HepG2 (cell line): ENCODE measurements around the gene OSBPL9. TPM values are rescaled to one million over a fixed set of nuclear protein-coding genes. Genes with fewer than 3 reads are reported as not detected.

Experiments used
- ATAC-seq: fragments of 200-7000 bp; cut with Tn5 transposase; 3 replicates; pipeline ENCODE4 v1.9.1; 2020; ENCODE audit warnings: mild to moderate bottlenecking, moderate library complexity
- BruUV-seq: library from RNA; stranded (reverse); fragments of 400-500 nt; replicated peaks from 2 replicates; lab custom pipeline; 2021; lab: Mats Ljungman, UMichigan
- CTCF ChIA-PET: fragments of 300-600 bp; formaldehyde crosslinking; extraction: SDS; loops from one replicate; lab custom pipeline; 2021; ENCODE audit warnings: low total read pairs, inconsistent platforms, low intra/inter-chr PET ratio; lab: Yijun Ruan, JAX
- POLR2A ChIA-PET: fragments of 350-600 bp; sonication (Branson Sonifier 250); formaldehyde crosslinking; loops from one replicate; lab custom pipeline; 2020; ENCODE audit warnings: antibody characterized with exemption, inconsistent platforms; lab: Yijun Ruan, JAX
- DNase-seq: peaks from one replicate; pipeline ENCODE4 v3.0.0-alpha.2; 2015; ENCODE audit warnings: low spot score
- FAIRE-seq: peaks from 3 replicates; lab custom pipeline; 2011; peaks lifted over from hg19 to GRCh38; lab: Jason Lieb, UNC
- H2AFZ ChIP-seq: one replicate; pipeline ENCODE4 v1.6.1; 2011; ENCODE audit warnings: low read length, inconsistent platforms
- H3K27ac ChIP-seq: fragments of 300-600 bp; 3 replicates; pipeline ENCODE4 v1.8.0; 2011; ENCODE audit warnings: mixed run types, mild to moderate bottlenecking, mixed read lengths, low read length, inconsistent platforms; ENCODE audit not compliant: insufficient read depth; ENCODE audit errors: extremely low read length
- H3K27me3 ChIP-seq, 2 experiments: fragments of 200-600 bp in 1 of 2; 2 replicates in 1 of 2; 3 replicates in 1 of 2; pipeline versions ENCODE4 v1.6.0 to v1.8.0; 2011; ENCODE audit warnings: low read length in 2 of 2, mild to moderate bottlenecking in 2 of 2, moderate library complexity in 2 of 2, inconsistent platforms in 1 of 2; ENCODE audit not compliant: insufficient read depth in 2 of 2, control insufficient read depth in 1 of 2
- H3K36me3 ChIP-seq, 2 experiments: fragments of 200-600 bp in 1 of 2; replicated peaks in 1 of 2; 2 replicates in 1 of 2; 3 replicates in 1 of 2; pipeline versions ENCODE4 v1.5.1 to v1.8.0; 2011; ENCODE audit warnings: low read length in 2 of 2, inconsistent platforms in 1 of 2; ENCODE audit not compliant: insufficient read depth in 2 of 2, control insufficient read depth in 1 of 2
- H3K4me1 ChIP-seq: 2 replicates; pipeline ENCODE4 v1.5.1; 2012; ENCODE audit warnings: low read length, inconsistent platforms; ENCODE audit not compliant: insufficient read depth
- H3K4me2 ChIP-seq: 2 replicates; pipeline ENCODE4 v1.6.0; 2011; ENCODE audit warnings: low read depth, low read length, inconsistent platforms
- H3K4me3 ChIP-seq, 3 experiments: fragments of 200-600 bp in 1 of 3; sonication (generic), shearing (Covaris generic) in 1 of 3; replicated peaks in 1 of 3; 2 replicates each; pipeline ENCODE4 v1.5.1; 2011 to 2016; ENCODE audit warnings: low read length in 3 of 3, inconsistent platforms in 2 of 3, low read depth in 2 of 3, mild to moderate bottlenecking in 2 of 3, control low read depth in 1 of 3, mixed read lengths in 1 of 3; ENCODE audit not compliant: insufficient read depth in 1 of 3
- H3K79me2 ChIP-seq: one replicate; pipeline ENCODE4 v1.6.1; 2011; ENCODE audit warnings: low read length, inconsistent platforms; ENCODE audit not compliant: insufficient read depth
- H3K9ac ChIP-seq: 2 replicates; pipeline ENCODE4 v1.6.0; 2011; ENCODE audit warnings: mild to moderate bottlenecking, low read depth, low read length, inconsistent platforms; ENCODE audit not compliant: insufficient read depth
- H3K9me3 ChIP-seq: 2 replicates; pipeline ENCODE4 v1.5.1; 2012; ENCODE audit warnings: mild to moderate bottlenecking, low read length
- H4K20me1 ChIP-seq: 2 replicates; pipeline ENCODE4 v1.6.0; 2011; ENCODE audit warnings: inconsistent platforms, mild to moderate bottlenecking, low read length, moderate library complexity; ENCODE audit not compliant: insufficient read depth
- FIP1L1 ChIP-seq: fragments of 200-400 bp; formaldehyde crosslinking; IDR thresholded peaks from 2 replicates; pipeline ENCODE4 v1.6.1; 2018; ENCODE audit warnings: low read depth, mild to moderate bottlenecking, low read length, moderate library complexity, borderline replicate concordance; ENCODE audit not compliant: insufficient read depth
- GFI1 ChIP-seq: sonication (generic); formaldehyde crosslinking; IDR thresholded peaks from 2 replicates; pipeline ENCODE4 v1.5.0; 2020; ENCODE audit warnings: missing genetic modification reagents, mild to moderate bottlenecking, borderline replicate concordance
- SATB2 ChIP-seq: sonication (generic); formaldehyde crosslinking; IDR thresholded peaks from 2 replicates; pipeline ENCODE4 v1.5.0; 2020; ENCODE audit warnings: missing genetic modification reagents
- ZFP90 ChIP-seq: sonication (generic); formaldehyde crosslinking; IDR thresholded peaks from 2 replicates; pipeline ENCODE4 v1.8.0; 2022; ENCODE audit warnings: missing genetic modification reagents, mild to moderate bottlenecking, inconsistent platforms, borderline replicate concordance
- ZNF326 ChIP-seq: sonication (generic); formaldehyde crosslinking; IDR thresholded peaks from 2 replicates; pipeline ENCODE4 v1.4.0; 2020; ENCODE audit warnings: missing genetic modification reagents, borderline replicate concordance
- ZNF780A ChIP-seq: sonication (generic); formaldehyde crosslinking; IDR thresholded peaks from 2 replicates; pipeline ENCODE4 v1.8.0; 2022; ENCODE audit warnings: mild to moderate bottlenecking, missing genetic modification reagents, moderate library complexity
- WGBS: methylation state at CpG from one replicate; pipeline ENCODE4 v1.1.6; 2017; ENCODE audit warnings: low lambda C conversion rate; 5-methylcytosine and 5-hydroxymethylcytosine counted together
- in situ Hi-C: cut with HindIII; loops from 2 replicates; pipeline ENCODE4 v1.10.0; 2017; ENCODE audit warnings: low pct_unique_long_range_greater_than_20kb; ENCODE audit not compliant: extremely low pct_ligation_motif_present
- intact Hi-C: fragments of 100-400 bp; cut with micrococcal nuclease; formaldehyde crosslinking; loops from one replicate; pipeline ENCODE4 v1.10.0; 2022; ENCODE audit not compliant: unreplicated experiment
- polyA plus RNA-seq, 8 experiments: library from polyadenylated mRNA; depleted of rRNA in 3 of 8; stranded (reverse) in 7 of 8; unstranded in 1 of 8; fragments of >200 nt; fragmentation: Illumina TruSeq in 4 of 8; extraction: Trizol in 4 of 8; gene quantifications; 2 replicates each; pipeline versions ENCODE4 v1.2.1 to v1.2.3, GENCODE V29; 2011 to 2016; ENCODE audit warnings: low read depth in 4 of 8, missing spikeins in 1 of 8, mixed read lengths in 1 of 8; ENCODE audit not compliant: insufficient read depth in 1 of 8
- total RNA-seq, 5 experiments: library from RNA; depleted of rRNA; stranded (reverse); fragments of >200 nt; fragmentation: Illumina TruSeq; extraction: Trizol; gene quantifications; 2 replicates each; pipeline ENCODE4 v1.2.3, GENCODE V29; 2016; ENCODE audit warnings: low read depth in 1 of 5
- TF ChIP-seq, protein P1 (sequence below): sonication (generic); IDR thresholded peaks from 2 replicates; pipeline ENCODE4 v1.6.1; 2016; ENCODE audit warnings: low read depth, borderline replicate concordance
- TF ChIP-seq, protein P2 (sequence below), 2 experiments: sonication (generic) in 1 of 2; formaldehyde crosslinking in 1 of 2; IDR thresholded peaks; 2 replicates each; pipeline versions ENCODE4 v1.5.1 to v1.6.1; 2011 to 2020; ENCODE audit warnings: borderline replicate concordance in 1 of 2, low read depth in 1 of 2, low read length in 1 of 2, mild to moderate bottlenecking in 1 of 2, missing genetic modification reagents in 1 of 2, moderate library complexity in 1 of 2

OSBPL9 gene
- total and polyA plus RNA-seq, 2 of the 13 experiments (the other 11 are each of a cell fraction or from before 2014, with no cell fraction given), result 83.6 to 142 TPM

DNA sequence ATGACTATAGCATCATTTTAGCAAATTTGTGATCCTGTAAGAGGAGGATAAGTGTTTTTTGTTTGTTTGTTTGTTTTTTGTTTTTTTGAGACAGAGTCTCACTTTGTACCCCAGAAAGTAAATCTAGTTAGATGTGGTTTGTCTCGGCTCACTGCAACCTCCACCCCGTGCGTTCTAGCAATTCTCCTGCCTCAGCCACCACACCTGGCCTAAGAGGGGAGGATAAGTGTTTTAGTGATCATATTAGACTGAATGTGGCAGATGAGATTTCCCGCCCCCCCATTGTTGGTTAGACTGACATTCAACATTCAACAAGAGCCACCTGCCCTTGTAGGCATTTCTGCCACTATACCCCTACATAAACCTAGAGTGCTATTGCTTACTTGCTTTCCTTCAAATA, 98.5 kb downstream of the OSBPL9 start:
- intact Hi-C loops, result no loop called here
- CTCF ChIA-PET, result no interaction called here
- BruUV-seq, result no TSS peak
- TF ChIP-seq GFI1 (CRISPR knock-in tag), result no peak
- TF ChIP-seq ZFP90 (CRISPR knock-in tag), result no peak
- TF ChIP-seq FIP1L1, result no peak
- TF ChIP-seq, protein P1, sequence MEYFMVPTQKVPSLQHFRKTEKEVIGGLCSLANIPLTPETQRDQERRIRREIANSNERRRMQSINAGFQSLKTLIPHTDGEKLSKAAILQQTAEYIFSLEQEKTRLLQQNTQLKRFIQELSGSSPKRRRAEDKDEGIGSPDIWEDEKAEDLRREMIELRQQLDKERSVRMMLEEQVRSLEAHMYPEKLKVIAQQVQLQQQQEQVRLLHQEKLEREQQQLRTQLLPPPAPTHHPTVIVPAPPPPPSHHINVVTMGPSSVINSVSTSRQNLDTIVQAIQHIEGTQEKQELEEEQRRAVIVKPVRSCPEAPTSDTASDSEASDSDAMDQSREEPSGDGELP, result no peak
- TF ChIP-seq, protein P2, sequence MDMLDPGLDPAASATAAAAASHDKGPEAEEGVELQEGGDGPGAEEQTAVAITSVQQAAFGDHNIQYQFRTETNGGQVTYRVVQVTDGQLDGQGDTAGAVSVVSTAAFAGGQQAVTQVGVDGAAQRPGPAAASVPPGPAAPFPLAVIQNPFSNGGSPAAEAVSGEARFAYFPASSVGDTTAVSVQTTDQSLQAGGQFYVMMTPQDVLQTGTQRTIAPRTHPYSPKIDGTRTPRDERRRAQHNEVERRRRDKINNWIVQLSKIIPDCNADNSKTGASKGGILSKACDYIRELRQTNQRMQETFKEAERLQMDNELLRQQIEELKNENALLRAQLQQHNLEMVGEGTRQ (IDR thresholded peaks at IDR 0.05; ENCODE audit: low read depth, low read length), result no peak
- TF ChIP-seq, protein P2 (CRISPR knock-in tag; IDR thresholded peaks at IDR 0.05; ENCODE audit: borderline replicate concordance), result no peak
- no peak for TF ChIP-seq ZNF326 (CRISPR knock-in tag)
- TF ChIP-seq SATB2 (CRISPR knock-in tag), result no peak
- no peak for TF ChIP-seq ZNF780A (CRISPR knock-in tag)
- H3K9ac ChIP-seq, result no peak overlapping the region
- no peaks in the 10 kb centered on the region for H4K20me1 ChIP-seq
- DNase-seq, result no peak
- POLR2A ChIA-PET, result no interaction called here
- no peaks in the 10 kb centered on the region for H3K27me3 ChIP-seq
- H2AFZ ChIP-seq, result no peak overlapping the region
- ATAC-seq, result no peak
- no peaks in the 10 kb centered on the region for H3K4me1 ChIP-seq
- WGBS, result 99% methylated on average over 4 of the region's 4 CpGs
- no peak overlapping the region for H3K27ac ChIP-seq
- no peak overlapping the region for H3K4me2 ChIP-seq
- FAIRE-seq, result no peak
- H3K36me3 ChIP-seq, result no peaks in the 10 kb centered on the region; a peak in 1 of 5 replicates
- H3K79me2 ChIP-seq, result no peaks in the 10 kb centered on the region
- no peaks in the 10 kb centered on the region for H3K9me3 ChIP-seq
- in situ Hi-C loops, result no loop called here
- no peak overlapping the region for H3K4me3 ChIP-seq
